Keratinocyte (primary cell): ENCODE results near the gene TTC23L. TPM values are rescaled to one million over a fixed set of nuclear protein-coding genes. Genes with fewer than 3 reads are reported as not detected.

ENCODE experiments used
- DNase-seq: peaks from one replicate; pipeline ENCODE4 v3.0.0-alpha.2; 2011; ENCODE audit warnings: low read depth, missing footprints, low spot score
- FAIRE-seq: peaks from 2 replicates; lab custom pipeline; 2011; peaks lifted over from hg19 to GRCh38; lab: Jason Lieb, UNC
- H2AFZ ChIP-seq: 2 replicates; pipeline ENCODE4 v1.6.0; 2012; ENCODE audit warnings: low read length, control low read depth, inconsistent platforms; ENCODE audit not compliant: control insufficient read depth
- H3K27ac ChIP-seq: 2 replicates; pipeline ENCODE4 v1.5.1; 2011; ENCODE audit warnings: low read length; ENCODE audit not compliant: control insufficient read depth, insufficient read depth
- H3K27me3 ChIP-seq: 3 replicates; pipeline ENCODE4 v1.6.0; 2011; ENCODE audit warnings: low read length; ENCODE audit not compliant: control insufficient read depth, insufficient read depth; ENCODE audit errors: extremely low read depth
- H3K36me3 ChIP-seq, 2 experiments: 2 replicates in 1 of 2; 3 replicates in 1 of 2; pipeline ENCODE4 v1.5.1; 2011; ENCODE audit warnings: low read length in 2 of 2, mild to moderate bottlenecking in 1 of 2; ENCODE audit not compliant: control insufficient read depth in 2 of 2, insufficient read depth in 2 of 2; ENCODE audit errors: extremely low read depth in 1 of 2
- H3K4me1 ChIP-seq: 3 replicates; pipeline ENCODE4 v1.5.1; 2011; ENCODE audit warnings: low read length; ENCODE audit not compliant: control insufficient read depth, insufficient read depth; ENCODE audit errors: extremely low read depth
- H3K4me2 ChIP-seq: 3 replicates; pipeline ENCODE4 v1.6.0; 2011; ENCODE audit warnings: low read depth, low read length; ENCODE audit not compliant: control insufficient read depth, insufficient read depth; ENCODE audit errors: extremely low read depth
- H3K4me3 ChIP-seq, 3 experiments: fragments of 200-600 bp in 1 of 3; sonication (generic) in 1 of 3; 2 replicates in 2 of 3; 3 replicates in 1 of 3; pipeline ENCODE4 v1.5.1; 2011 to 2016; ENCODE audit warnings: low read length in 3 of 3, mild to moderate bottlenecking in 3 of 3, control low read depth in 2 of 3, inconsistent platforms in 1 of 3, low read depth in 1 of 3, mixed read lengths in 1 of 3, mixed run types in 1 of 3, moderate library complexity in 1 of 3; ENCODE audit not compliant: control insufficient read depth in 2 of 3, insufficient read depth in 2 of 3; ENCODE audit errors: extremely low read depth in 1 of 3
- H3K79me2 ChIP-seq: 2 replicates; pipeline ENCODE4 v1.6.0; 2012; ENCODE audit warnings: low read length; ENCODE audit not compliant: control insufficient read depth, insufficient read depth
- H3K9ac ChIP-seq: 3 replicates; pipeline ENCODE4 v1.6.0; 2011; ENCODE audit warnings: low read length; ENCODE audit not compliant: control insufficient read depth, insufficient read depth; ENCODE audit errors: extremely low read depth
- H3K9me1 ChIP-seq: 3 replicates; pipeline ENCODE4 v1.6.0; 2011; ENCODE audit warnings: low read length; ENCODE audit not compliant: control insufficient read depth, insufficient read depth; ENCODE audit errors: extremely low read depth
- H3K9me3 ChIP-seq: 2 replicates; pipeline ENCODE4 v1.5.1; 2012; ENCODE audit warnings: low read depth, low read length; ENCODE audit not compliant: control insufficient read depth
- H4K20me1 ChIP-seq: 3 replicates; pipeline ENCODE4 v1.6.0; 2011; ENCODE audit warnings: low read length; ENCODE audit not compliant: control insufficient read depth, insufficient read depth; ENCODE audit errors: extremely low read depth
- EZH2 ChIP-seq: IDR thresholded peaks from one replicate; pipeline ENCODE4 v1.6.1; 2012; ENCODE audit warnings: inconsistent platforms, mild to moderate bottlenecking, low read length, moderate library complexity
- dilution Hi-C: fragments of 300-500 bp; cut with MboI; formaldehyde crosslinking; loops from one replicate; pipeline ENCODE4 v1.7.0; 2020; ENCODE audit warnings: low sequenced_read_pairs; ENCODE audit not compliant: extremely low pct_ligation_motif_present
- polyA plus RNA-seq, 5 experiments: library from polyadenylated mRNA; depleted of rRNA in 3 of 5; stranded (reverse) in 3 of 5; stranded (forward) in 1 of 5; unstranded in 1 of 5; fragments of >200 nt; gene quantifications; 1 replicate in 1 of 5; 2 replicates in 3 of 5; 3 replicates in 1 of 5; pipeline versions ENCODE4 v1.2.1 to v1.2.3, GENCODE V29; 2011 to 2012; ENCODE audit warnings: missing spikeins in 2 of 5, low read depth in 1 of 5, low replicate concordance in 1 of 5
- TF ChIP-seq, protein P1 (sequence below), 3 experiments: IDR thresholded peaks in 1 of 3; conservative IDR thresholded peaks in 1 of 3; optimal IDR thresholded peaks in 1 of 3; 2 replicates in 2 of 3; 3 replicates in 1 of 3; pipeline versions ENCODE3 to v1.5.1; 2011; ENCODE audit warnings: low read length in 3 of 3, mild to moderate bottlenecking in 3 of 3, moderate library complexity in 2 of 3, control low read depth in 1 of 3, inconsistent platforms in 1 of 3; ENCODE audit not compliant: insufficient read depth in 2 of 3; ENCODE audit errors: extremely low read depth in 1 of 3

The TTC23L gene
- polyA plus RNA-seq, 1 donor (not counting 4 experiments of a cell fraction or from before 2014, with no cell fraction given): 0.12 TPM

DNA sequence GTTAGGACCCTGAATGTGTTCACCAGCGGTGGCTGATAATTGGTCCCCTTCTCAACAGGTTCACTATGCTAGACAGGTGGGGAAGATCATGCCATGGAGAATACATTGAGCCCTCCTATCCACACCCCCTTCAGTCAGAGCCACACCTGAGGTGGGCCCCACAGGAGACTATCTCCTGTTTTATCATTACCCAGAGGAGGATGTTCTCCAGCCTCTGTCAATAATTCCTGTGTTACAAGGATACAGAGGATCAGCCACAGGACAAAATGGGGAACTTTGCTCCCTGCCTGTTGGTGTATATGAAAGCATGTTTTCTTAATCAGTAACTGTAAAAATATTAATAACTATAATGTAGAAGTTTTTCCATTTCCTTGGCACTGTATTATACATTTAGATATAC, 50.4 kb downstream of the TTC23L start:
- Histone ChIP-seq H3K36me3 (no peaks in the 10 kb centered on the region), H3K79me2 (no peaks in the 10 kb centered on the region), H3K4me3 (no peak overlapping the region), H4K20me1 (no peaks in the 10 kb centered on the region), H3K27ac (no peak overlapping the region), H3K27me3 (no peaks in the 10 kb centered on the region), H3K9ac (no peak overlapping the region), H3K4me1 (no peaks in the 10 kb centered on the region), H2AFZ (no peak overlapping the region), H3K4me2 (no peak overlapping the region), H3K9me1 (no peaks in the 10 kb centered on the region), H3K9me3 (no peaks in the 10 kb centered on the region)
- dilution Hi-C loops: no loop called here
- no peak for FAIRE-seq
- DNase-seq: no peak
- TF ChIP-seq EZH2: no peak
- TF ChIP-seq, protein P1, sequence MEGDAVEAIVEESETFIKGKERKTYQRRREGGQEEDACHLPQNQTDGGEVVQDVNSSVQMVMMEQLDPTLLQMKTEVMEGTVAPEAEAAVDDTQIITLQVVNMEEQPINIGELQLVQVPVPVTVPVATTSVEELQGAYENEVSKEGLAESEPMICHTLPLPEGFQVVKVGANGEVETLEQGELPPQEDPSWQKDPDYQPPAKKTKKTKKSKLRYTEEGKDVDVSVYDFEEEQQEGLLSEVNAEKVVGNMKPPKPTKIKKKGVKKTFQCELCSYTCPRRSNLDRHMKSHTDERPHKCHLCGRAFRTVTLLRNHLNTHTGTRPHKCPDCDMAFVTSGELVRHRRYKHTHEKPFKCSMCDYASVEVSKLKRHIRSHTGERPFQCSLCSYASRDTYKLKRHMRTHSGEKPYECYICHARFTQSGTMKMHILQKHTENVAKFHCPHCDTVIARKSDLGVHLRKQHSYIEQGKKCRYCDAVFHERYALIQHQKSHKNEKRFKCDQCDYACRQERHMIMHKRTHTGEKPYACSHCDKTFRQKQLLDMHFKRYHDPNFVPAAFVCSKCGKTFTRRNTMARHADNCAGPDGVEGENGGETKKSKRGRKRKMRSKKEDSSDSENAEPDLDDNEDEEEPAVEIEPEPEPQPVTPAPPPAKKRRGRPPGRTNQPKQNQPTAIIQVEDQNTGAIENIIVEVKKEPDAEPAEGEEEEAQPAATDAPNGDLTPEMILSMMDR (optimal IDR thresholded peaks at IDR 0.05 in 1 of 3, IDR thresholded peaks at IDR 0.05 in 1 of 3, conservative IDR thresholded peaks at IDR 0.05 in 1 of 3; ENCODE audit: extremely low read depth in 1 of 3, insufficient read depth in 2 of 3, low read length in 3 of 3): no peak

DNA sequence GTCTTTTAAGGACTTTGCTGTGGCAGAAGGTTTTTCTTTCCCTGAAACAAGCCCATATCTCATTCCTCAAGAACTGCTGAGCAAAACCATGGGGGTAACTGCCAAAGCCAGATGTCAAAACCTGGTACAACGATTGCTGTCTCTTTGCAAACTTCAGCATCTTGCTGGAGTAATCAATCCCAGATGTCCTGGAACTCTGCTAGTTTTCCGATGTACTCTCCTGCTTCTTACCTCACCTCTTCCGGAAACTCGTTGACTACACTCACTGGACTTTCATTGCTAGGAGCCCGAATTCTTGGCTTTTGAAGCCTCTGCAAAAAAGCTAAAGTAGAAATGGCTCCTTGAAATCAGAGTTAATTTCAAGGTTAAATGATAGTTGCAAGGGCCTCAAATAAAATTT, 53.0 kb downstream of the TTC23L start:
- Histone ChIP-seq H3K9me1 (no peaks in the 10 kb centered on the region), H2AFZ (no peak overlapping the region), H3K9me3 (no peaks in the 10 kb centered on the region), H3K4me3 (no peak overlapping the region), H3K4me2 (no peak overlapping the region), H3K4me1 (no peaks in the 10 kb centered on the region), H4K20me1 (no peaks in the 10 kb centered on the region), H3K27ac (no peak overlapping the region), H3K36me3 (no peaks in the 10 kb centered on the region), H3K9ac (no peak overlapping the region), H3K27me3 (no peaks in the 10 kb centered on the region), H3K79me2 (no peaks in the 10 kb centered on the region)
- dilution Hi-C loops: no loop called here
- DNase-seq (no peak), FAIRE-seq (no peak)
- TF ChIP-seq, protein P1 (optimal IDR thresholded peaks at IDR 0.05 in 1 of 3, IDR thresholded peaks at IDR 0.05 in 1 of 3, conservative IDR thresholded peaks at IDR 0.05 in 1 of 3; ENCODE audit: extremely low read depth in 1 of 3, insufficient read depth in 2 of 3, low read length in 3 of 3): no peak
- TF ChIP-seq EZH2: no peak
